ENCODE data around the gene NME4. TPM values are rescaled to one million over a fixed set of nuclear protein-coding genes. Genes with fewer than 3 reads are reported as not detected.

Gene NME4
- total and polyA plus RNA-seq, 12 donors, result 48.1 to 97.2 (median 75.4) TPM

GRCh38 chr16:373848-374615, 23.0 kb upstream of the NME4 start:
- peaks cover 10 to 25% (median 15%) of the 10 kb centered on the region in 9 donors for H3K4me1 ChIP-seq
- peaks cover 0 to 70% (median 38%) of the 10 kb centered on the region in 9 donors for H3K36me3 ChIP-seq
- 93 to 95% methylated on average over 44 of the region's 44 CpGs for WGBS, 2 donors
- intact Hi-C loops (cut with DNase I), result no loop called here
- no peak for TF ChIP-seq CTCF (IDR thresholded peaks at IDR 0.05)
- no peak for ATAC-seq
- no peak overlapping the region for H3K27ac ChIP-seq
- DNase-seq, result no peak
- no peaks in the 10 kb centered on the region for H3K27me3 ChIP-seq
- H3K9me3 ChIP-seq, result no peaks in the 10 kb centered on the region
- no peak overlapping the region for H3K4me3 ChIP-seq

- H3K4me3 ChIP-seq, result no peak overlapping the region
- WGBS, 2 donors, result 96 to 97% methylated on average over 9 of the region's 9 CpGs
- peaks cover 0 to 65% (median 38%) of the 10 kb centered on the region in 9 donors for H3K36me3 ChIP-seq
- no peak overlapping the region for H3K27ac ChIP-seq
- H3K27me3 ChIP-seq, result no peaks in the 10 kb centered on the region
- no peak for ATAC-seq
- TF ChIP-seq CTCF (IDR thresholded peaks at IDR 0.05), result no peak
- intact Hi-C loops (cut with DNase I), result no loop called here
- peaks cover 10 to 25% (median 14%) of the 10 kb centered on the region in 9 donors for H3K4me1 ChIP-seq
- no peaks in the 10 kb centered on the region for H3K9me3 ChIP-seq
- no peak for DNase-seq
These were observed 22.4 kb upstream of the NME4 start for GRCh38 chr16:374616-374926.

- no peak overlapping the region for H3K4me3 ChIP-seq
- H3K27ac ChIP-seq, result no peak overlapping the region
- peaks cover 5 to 26% (median 14%) of the 10 kb centered on the region in 9 donors for H3K4me1 ChIP-seq
- no peak for TF ChIP-seq CTCF (IDR thresholded peaks at IDR 0.05)
- WGBS, 2 donors, result 94 to 97% methylated on average over 23 of the region's 23 CpGs
- no peaks in the 10 kb centered on the region for H3K27me3 ChIP-seq
- intact Hi-C loops (cut with DNase I), result no loop called here
- H3K36me3 ChIP-seq, result peaks cover 0 to 65% (median 38%) of the 10 kb centered on the region in 9 donors
- no peak for ATAC-seq
- DNase-seq, result no peak
- no peaks in the 10 kb centered on the region for H3K9me3 ChIP-seq
These were observed 21.8 kb upstream of the NME4 start for GRCh38 chr16:375212-375611.

- intact Hi-C loops (cut with DNase I), result no loop called here
- Histone ChIP-seq H3K4me1 (peaks cover under 1 to 29% (median 15%) of the 10 kb centered on the region in 9 donors), H3K27ac (no peak overlapping the region), H3K9me3 (no peaks in the 10 kb centered on the region), H3K4me3 (no peak overlapping the region), H3K36me3 (peaks cover 0 to 65% (median 38%) of the 10 kb centered on the region in 9 donors), H3K27me3 (no peaks in the 10 kb centered on the region)
- DNase-seq, result peak in 1 of 2 donors; percentile 14
- WGBS, 2 donors, result 94 to 96% methylated on average over 44 of the region's 44 CpGs
- no peak for TF ChIP-seq CTCF (IDR thresholded peaks at IDR 0.05)
- ATAC-seq, result no peak
These were observed 20.8 kb upstream of the NME4 start for GRCh38 chr16:375927-376816.
